ENCODE measurements around the gene AADACL4. TPM values are rescaled to one million over a fixed set of nuclear protein-coding genes. Genes with fewer than 3 reads are reported as not detected.
"Not testable (repeated sequence)": the region's sequence is repeated elsewhere in the genome, so short reads cannot be mapped to it uniquely, and the experiment has no call there.

AADACL4 gene
- total RNA-seq, 3 donors from 2014 or later, result not detected

DNA sequence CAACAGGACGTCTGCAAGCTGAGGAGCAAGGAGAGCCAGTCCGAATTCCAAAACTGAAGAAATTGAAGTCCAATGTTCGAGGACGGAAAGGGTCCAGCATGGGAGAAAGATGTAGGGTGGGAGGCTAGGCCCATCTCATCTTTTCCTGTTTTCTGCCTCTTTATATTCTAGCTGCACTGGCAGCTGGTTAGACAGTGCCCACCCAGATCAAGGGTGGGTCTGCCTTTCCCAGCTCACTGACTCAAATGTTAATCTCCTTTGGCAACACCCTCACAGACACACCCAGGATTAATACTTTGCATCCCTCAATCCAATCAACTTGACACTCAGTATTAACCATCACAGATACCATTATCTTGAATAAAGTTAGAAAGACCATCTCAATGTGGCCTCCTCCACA lies 32.2 kb downstream of the AADACL4 start:
- not testable (repeated sequence) for DNase-seq; H3K36me3 Mint-ChIP-seq (ENCODE audit: insufficient read depth); ATAC-seq; H3K4me1 Mint-ChIP-seq (ENCODE audit: low read depth); H3K9me3 Mint-ChIP-seq; H3K4me3 Mint-ChIP-seq
- peaks cover 38% of the 10 kb centered on the region for H3K27me3 Mint-ChIP-seq (ENCODE audit: low read depth)

GRCh38 chr1:12677565-12677964 lies 33.7 kb downstream of the AADACL4 start:
- peaks cover 32% of the 10 kb centered on the region for H3K27me3 Mint-ChIP-seq (ENCODE audit: low read depth)
- H3K9me3 Mint-ChIP-seq, result peaks cover 7% of the 10 kb centered on the region
- no peaks in the 10 kb centered on the region for H3K4me1 Mint-ChIP-seq (ENCODE audit: low read depth)
- no peak for ATAC-seq
- H3K36me3 Mint-ChIP-seq (ENCODE audit: insufficient read depth), result no peaks in the 10 kb centered on the region
- no peak overlapping the region for H3K4me3 Mint-ChIP-seq
- DNase-seq, result no peak

GRCh38 chr1:12678350-12678749 lies 34.5 kb downstream of the AADACL4 start:
- ATAC-seq (no peak), DNase-seq (no peak)
- peaks cover 35% of the 10 kb centered on the region for H3K27me3 Mint-ChIP-seq (ENCODE audit: low read depth)
- H3K9me3 Mint-ChIP-seq, result peaks cover 7% of the 10 kb centered on the region
- H3K36me3 Mint-ChIP-seq (ENCODE audit: insufficient read depth), result no peaks in the 10 kb centered on the region
- no peaks in the 10 kb centered on the region for H3K4me1 Mint-ChIP-seq (ENCODE audit: low read depth)
- no peak overlapping the region for H3K4me3 Mint-ChIP-seq

GRCh38 chr1:12678820-12679219 lies 34.9 kb downstream of the AADACL4 start:
- Mint-ChIP-seq H3K9me3 (peaks cover 7% of the 10 kb centered on the region), H3K4me3 (no peak overlapping the region), H3K27me3 (ENCODE audit: low read depth) (peaks cover 34% of the 10 kb centered on the region), H3K4me1 (ENCODE audit: low read depth) (no peaks in the 10 kb centered on the region), H3K36me3 (ENCODE audit: insufficient read depth) (no peaks in the 10 kb centered on the region)
- DNase-seq (no peak), ATAC-seq (no peak)

DNA sequence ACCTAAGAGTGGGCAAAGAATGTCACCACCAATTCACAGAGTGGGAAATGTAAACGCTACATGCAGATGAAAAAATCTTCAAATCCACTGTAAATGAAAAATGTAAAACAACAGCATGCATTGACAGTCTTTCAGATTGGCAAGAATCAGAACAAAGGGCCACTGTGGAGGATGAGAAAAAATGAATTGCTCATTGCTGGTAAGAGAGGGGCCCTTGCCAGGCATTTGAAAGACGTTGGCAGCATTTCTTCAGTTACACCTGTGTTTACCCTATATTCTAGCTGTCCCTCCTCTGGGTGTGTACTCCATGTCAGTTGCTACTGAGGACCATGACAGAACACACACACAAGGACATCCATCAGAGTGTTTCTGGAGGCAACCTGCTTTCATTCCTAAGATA lies 46.3 kb downstream of the AADACL4 start:
- no peak overlapping the region for H3K4me3 Mint-ChIP-seq
- no peaks in the 10 kb centered on the region for H3K9me3 Mint-ChIP-seq
- no peak for DNase-seq
- no peaks in the 10 kb centered on the region for H3K4me1 Mint-ChIP-seq (ENCODE audit: low read depth)
- H3K27me3 Mint-ChIP-seq (ENCODE audit: low read depth), result peaks cover 12% of the 10 kb centered on the region
- H3K36me3 Mint-ChIP-seq (ENCODE audit: insufficient read depth), result no peaks in the 10 kb centered on the region
- no peak for ATAC-seq

DNA sequence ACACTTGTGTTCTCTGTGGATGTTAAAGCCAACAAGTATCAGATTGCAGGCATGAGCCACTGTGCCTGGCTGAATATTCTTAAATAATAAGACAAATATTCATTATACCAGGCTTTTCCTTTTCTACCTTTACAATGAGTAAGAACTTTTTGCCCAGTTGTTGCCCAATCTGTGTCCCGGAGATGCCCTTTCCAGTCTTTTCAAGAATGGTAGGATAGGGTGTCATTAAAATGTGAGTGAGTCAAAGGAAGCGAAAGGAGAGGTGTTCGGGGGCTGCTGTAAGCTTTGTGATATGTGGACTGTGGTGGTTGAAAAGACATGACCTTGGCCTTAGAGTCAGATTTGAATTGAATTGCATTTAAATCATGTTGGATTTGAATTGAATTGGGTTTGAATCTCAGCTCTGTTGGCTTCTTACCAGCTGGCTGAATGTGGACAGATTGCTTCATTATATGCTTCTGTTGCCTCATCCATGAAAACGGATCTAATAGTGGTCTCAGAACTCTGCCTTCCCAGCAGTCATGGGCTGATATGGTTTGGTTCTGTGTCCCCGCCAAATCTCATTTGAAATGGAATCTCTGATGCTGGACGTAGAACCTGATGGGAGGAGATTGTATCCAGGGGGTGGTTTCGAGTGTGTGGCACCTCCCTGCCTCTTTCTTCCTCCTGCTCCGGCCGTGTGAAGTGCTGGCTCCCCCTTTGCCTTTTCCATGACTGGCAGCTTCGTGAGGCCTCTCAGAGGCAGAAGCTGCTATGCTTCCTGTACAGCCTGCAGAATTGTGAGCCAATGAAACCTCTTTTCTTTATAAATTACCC lies 49.3 kb downstream of the AADACL4 start:
- Mint-ChIP-seq H3K4me3 (no peak overlapping the region), H3K27me3 (ENCODE audit: low read depth) (peaks cover 9% of the 10 kb centered on the region), H3K9me3 (no peaks in the 10 kb centered on the region), H3K4me1 (ENCODE audit: low read depth) (no peaks in the 10 kb centered on the region), H3K36me3 (ENCODE audit: insufficient read depth) (no peaks in the 10 kb centered on the region)
- DNase-seq (no peak), ATAC-seq (no peak)

DNA sequence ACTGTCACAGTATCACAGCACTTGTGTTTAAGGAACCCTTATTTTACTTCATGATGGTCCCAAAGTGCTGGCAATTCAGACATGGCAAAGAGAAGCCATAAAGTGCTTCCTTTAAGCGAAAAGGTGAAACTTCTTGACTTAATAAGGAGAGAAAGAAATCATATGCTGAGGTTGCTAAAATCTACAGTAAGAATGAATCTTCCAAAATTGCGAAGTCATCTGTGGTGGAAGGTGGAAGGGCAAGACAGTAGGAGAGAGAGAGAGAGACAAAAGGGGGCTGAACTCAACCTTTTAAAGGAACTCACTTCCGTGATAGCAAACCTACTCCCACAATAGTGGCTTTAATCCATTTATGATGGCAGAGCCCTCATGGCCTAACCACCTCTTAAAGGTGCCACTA lies 52.8 kb downstream of the AADACL4 start:
- Mint-ChIP-seq H3K27me3 (ENCODE audit: low read depth) (peaks cover 19% of the 10 kb centered on the region), H3K9me3 (peaks cover 4% of the 10 kb centered on the region), H3K4me3 (no peak overlapping the region), H3K36me3 (ENCODE audit: insufficient read depth) (peaks cover 2% of the 10 kb centered on the region), H3K4me1 (ENCODE audit: low read depth) (no peaks in the 10 kb centered on the region)
- no peak for DNase-seq
- no peak for ATAC-seq

- Mint-ChIP-seq H3K4me3 (no peak overlapping the region), H3K27me3 (ENCODE audit: low read depth) (peaks cover 17% of the 10 kb centered on the region), H3K36me3 (ENCODE audit: insufficient read depth) (peaks cover 2% of the 10 kb centered on the region), H3K9me3 (peaks cover 4% of the 10 kb centered on the region), H3K4me1 (ENCODE audit: low read depth) (no peaks in the 10 kb centered on the region)
- DNase-seq (no peak), ATAC-seq (no peak)
Observed at GRCh38 chr1:12697397-12697796, 53.5 kb downstream of the AADACL4 start.

- peaks cover 19% of the 10 kb centered on the region for H3K27me3 Mint-ChIP-seq (ENCODE audit: low read depth)
- H3K9me3 Mint-ChIP-seq, result peaks cover 27% of the 10 kb centered on the region
- no peak for DNase-seq
- H3K36me3 Mint-ChIP-seq (ENCODE audit: insufficient read depth), result peaks cover 2% of the 10 kb centered on the region
- no peaks in the 10 kb centered on the region for H3K4me1 Mint-ChIP-seq (ENCODE audit: low read depth)
- H3K4me3 Mint-ChIP-seq, result no peak overlapping the region
- no peak for ATAC-seq
Observed at GRCh38 chr1:12703821-12704451, 60.1 kb downstream of the AADACL4 start.

DNA sequence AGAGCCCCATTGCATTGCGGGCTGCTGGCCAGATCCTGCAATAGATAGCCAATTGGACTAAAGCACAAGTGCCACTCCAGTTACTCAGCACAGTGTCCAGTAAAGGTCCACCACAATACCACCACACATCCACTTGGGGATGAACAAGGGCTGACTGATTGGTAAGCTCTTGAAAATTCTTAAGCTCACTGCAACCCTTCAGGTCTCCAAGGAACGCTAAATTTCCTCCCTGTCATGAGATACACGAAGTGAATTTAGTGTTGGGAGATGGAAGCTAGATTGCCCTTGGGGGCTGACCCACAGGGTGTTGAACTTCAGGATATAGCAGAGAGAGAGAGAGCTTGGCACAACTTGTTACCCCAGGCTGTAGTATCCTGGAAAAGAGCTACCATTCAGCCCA lies 62.2 kb downstream of the AADACL4 start:
- Mint-ChIP-seq H3K9me3 (peaks cover 24% of the 10 kb centered on the region), H3K4me3 (no peak overlapping the region), H3K4me1 (ENCODE audit: low read depth) (no peaks in the 10 kb centered on the region), H3K36me3 (ENCODE audit: insufficient read depth) (no peaks in the 10 kb centered on the region), H3K27me3 (ENCODE audit: low read depth) (peaks cover 7% of the 10 kb centered on the region)
- DNase-seq (no peak), ATAC-seq (no peak)

GRCh38 chr1:12708396-12709090 lies 64.7 kb downstream of the AADACL4 start:
- Mint-ChIP-seq H3K36me3 (ENCODE audit: insufficient read depth) (no peaks in the 10 kb centered on the region), H3K9me3 (peaks cover 15% of the 10 kb centered on the region), H3K4me3 (no peak overlapping the region), H3K4me1 (ENCODE audit: low read depth) (no peaks in the 10 kb centered on the region), H3K27me3 (ENCODE audit: low read depth) (peaks cover 9% of the 10 kb centered on the region)
- DNase-seq (no peak), ATAC-seq (no peak)

DNA sequence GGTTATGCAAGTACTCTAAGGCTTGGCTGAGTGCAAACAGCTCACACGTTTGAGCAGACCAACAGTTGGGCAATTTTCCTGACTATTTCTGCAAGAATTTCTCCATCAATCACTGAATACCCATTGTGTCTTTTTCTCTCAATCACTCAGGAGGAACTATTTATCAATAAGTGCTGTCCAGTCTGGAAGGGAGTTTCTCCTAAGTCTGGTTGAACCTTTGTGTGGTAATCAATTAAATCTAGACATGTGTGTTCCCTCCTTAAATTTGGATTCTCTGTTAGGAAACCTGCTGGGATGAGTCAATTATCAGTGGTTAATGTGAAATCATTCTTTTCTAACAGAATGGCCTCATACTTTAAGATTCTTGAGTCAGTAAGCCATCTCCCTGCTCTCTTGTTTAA lies 65.2 kb downstream of the AADACL4 start:
- no peak overlapping the region for H3K4me3 Mint-ChIP-seq
- peaks cover 10% of the 10 kb centered on the region for H3K9me3 Mint-ChIP-seq
- no peaks in the 10 kb centered on the region for H3K4me1 Mint-ChIP-seq (ENCODE audit: low read depth)
- ATAC-seq (no peak), DNase-seq (no peak)
- H3K36me3 Mint-ChIP-seq (ENCODE audit: insufficient read depth), result no peaks in the 10 kb centered on the region
- peaks cover 13% of the 10 kb centered on the region for H3K27me3 Mint-ChIP-seq (ENCODE audit: low read depth)

GRCh38 chr1:12709696-12710095 lies 65.8 kb downstream of the AADACL4 start:
- Mint-ChIP-seq H3K4me1 (ENCODE audit: low read depth) (no peaks in the 10 kb centered on the region), H3K9me3 (peaks cover 5% of the 10 kb centered on the region), H3K27me3 (ENCODE audit: low read depth) (peaks cover 13% of the 10 kb centered on the region), H3K4me3 (no peak overlapping the region), H3K36me3 (ENCODE audit: insufficient read depth) (no peaks in the 10 kb centered on the region)
- no peak for DNase-seq
- ATAC-seq, result no peak

- H3K9me3 Mint-ChIP-seq, result no peaks in the 10 kb centered on the region
- no peak overlapping the region for H3K4me3 Mint-ChIP-seq
- DNase-seq (no peak), ATAC-seq (no peak)
- H3K27me3 Mint-ChIP-seq (ENCODE audit: low read depth), result peaks cover 13% of the 10 kb centered on the region
- no peaks in the 10 kb centered on the region for H3K36me3 Mint-ChIP-seq (ENCODE audit: insufficient read depth)
- no peaks in the 10 kb centered on the region for H3K4me1 Mint-ChIP-seq (ENCODE audit: low read depth)
Observed at GRCh38 chr1:12711536-12711935, 67.7 kb downstream of the AADACL4 start.

DNA sequence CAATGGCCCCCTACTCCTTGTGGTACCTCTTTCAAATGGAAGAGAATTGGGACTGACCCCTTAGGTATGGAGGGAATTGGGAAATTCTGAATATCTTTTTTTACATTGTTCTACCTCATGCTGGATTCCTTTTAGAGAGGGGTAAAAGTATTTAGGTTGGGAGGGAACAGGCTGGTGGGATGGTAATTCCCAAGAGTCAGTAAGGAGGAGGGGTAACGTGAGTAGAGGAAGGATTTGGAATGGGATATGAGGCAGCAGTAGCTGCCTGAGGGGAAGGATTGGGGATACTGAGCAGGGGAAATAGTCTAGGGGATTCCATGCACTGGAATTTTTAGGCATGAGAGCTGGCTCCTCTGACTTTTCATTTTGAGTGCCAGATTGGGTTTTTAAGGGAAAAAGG lies 68.2 kb downstream of the AADACL4 start:
- Mint-ChIP-seq H3K4me1 (ENCODE audit: low read depth) (no peaks in the 10 kb centered on the region), H3K27me3 (ENCODE audit: low read depth) (peaks cover 13% of the 10 kb centered on the region), H3K4me3 (no peak overlapping the region), H3K9me3 (no peaks in the 10 kb centered on the region), H3K36me3 (ENCODE audit: insufficient read depth) (no peaks in the 10 kb centered on the region)
- no peak for ATAC-seq
- no peak for DNase-seq
